Stimulated activated naive CD4-positive, alpha-beta T cell (primary cell): ENCODE results near the gene TCEA3.
A peak's percentile ranks its signal among the peaks of the same experiment; 100 is the strongest.

Experiments
- DNase-seq, 6 experiments: peaks; one replicate each; lab custom pipeline; 2025; lab: John Stamatoyannopoulos, UW

Gene TCEA3

DNA sequence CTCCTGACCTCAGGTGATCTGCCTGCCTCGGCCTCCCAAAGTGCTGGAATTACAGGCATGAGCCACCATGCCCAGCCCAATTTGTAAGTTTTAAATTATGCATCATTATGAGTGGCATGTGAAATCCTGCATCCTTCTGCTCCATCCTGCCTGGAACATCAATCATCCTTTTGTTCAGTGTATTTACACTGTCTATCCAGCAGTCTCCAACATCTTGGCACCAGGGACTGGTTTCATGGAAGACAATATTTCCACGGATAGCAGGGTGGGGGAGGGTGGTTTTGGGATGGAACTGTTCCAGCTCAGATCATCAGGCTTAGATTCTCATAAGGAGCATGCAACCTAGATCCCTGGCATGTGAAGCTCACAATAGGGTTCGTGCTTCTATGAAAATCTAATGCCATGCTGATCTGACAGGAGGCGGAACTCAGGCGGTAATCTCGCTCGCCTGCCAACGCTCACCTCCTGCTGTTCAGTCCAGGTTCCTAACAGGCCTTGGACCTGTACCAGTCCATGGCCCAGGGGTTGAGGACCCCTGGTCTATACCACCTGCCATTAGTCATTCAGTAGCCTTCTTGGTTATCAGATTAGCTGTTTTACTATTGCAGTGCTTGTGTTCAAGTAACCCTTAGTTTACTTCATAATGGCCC lies 22.2 kb upstream of the TCEA3 start:
- no peak for DNase-seq

DNA sequence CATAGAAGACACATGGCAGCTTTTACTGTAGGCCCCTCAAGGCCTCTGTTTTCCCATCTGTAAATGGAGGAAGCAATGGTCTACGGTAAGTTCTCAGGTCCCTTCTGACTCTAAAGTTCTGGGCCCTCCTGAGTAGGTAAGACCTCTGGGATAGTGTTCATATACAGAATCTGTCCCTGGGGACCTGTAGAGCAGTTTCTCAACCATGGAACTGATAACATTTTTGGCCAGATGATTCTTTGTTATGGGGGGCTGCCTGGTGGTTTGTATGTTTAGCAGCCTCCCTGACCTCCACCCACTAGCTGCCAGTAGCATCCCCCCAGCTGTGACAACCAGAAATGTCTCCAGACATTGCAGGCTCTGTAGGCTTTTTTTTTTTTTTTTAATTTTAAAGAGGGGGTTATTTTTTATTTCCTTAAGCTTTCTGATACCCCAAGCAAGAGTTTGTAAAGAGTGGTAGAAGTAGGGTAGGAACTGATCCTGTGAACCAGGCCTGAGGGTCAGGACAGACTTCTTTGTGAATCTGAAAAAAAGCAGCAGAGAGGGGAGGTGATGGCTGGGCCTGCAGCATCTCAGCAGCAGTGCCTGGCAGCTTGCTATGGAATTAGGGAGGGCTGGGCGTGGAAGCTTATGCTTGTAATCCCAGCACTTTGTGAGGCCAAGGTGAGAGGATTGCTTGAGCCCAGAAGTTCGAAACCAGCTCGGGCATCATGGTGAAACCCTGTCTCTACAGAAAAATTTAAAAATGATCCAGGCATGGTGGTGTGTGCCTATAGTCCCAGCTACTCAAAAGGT lies 20.2 kb upstream of the TCEA3 start:
- DNase-seq = no peak

DNA sequence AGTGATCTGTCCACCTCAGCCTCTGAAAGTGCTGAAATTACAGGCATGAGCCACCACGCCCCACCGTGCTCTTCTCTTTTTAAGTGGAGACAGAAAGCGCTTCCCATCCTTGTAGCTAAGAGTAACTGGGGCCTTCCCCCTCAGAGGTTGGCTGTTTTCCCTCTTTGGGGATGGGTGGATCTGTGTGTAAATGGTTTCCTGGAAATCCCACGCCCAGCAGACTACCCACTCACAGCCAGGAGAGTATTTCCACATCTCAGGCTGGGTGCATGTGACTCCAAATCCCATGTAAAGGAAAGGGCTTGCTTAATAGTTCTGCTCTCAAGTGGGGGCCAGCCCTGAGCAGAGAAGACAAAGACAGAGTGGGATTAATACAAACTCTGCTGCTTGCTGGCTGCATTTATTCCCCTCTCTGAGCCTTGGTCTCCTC lies 19.6 kb upstream of the TCEA3 start:
- no peak for DNase-seq

DNA sequence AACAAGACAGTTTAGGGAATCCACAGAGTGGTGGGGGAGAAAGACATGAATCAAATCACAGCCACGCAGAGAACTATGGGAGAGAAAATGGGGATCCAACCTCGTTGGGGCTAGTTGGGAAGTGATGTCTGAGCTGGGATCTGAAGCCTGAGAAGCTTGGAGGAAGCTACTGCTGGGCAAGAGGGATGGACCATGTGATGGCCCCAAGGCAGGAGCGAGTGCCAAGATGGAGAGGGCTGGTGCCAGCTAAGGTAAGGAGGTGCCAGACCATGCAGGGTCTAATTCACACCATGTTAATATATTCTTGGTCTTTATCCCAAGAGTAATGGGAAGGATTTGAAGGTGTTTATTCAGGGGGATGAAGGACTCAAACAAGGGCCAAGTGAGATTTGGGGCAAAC lies 18.2 kb upstream of the TCEA3 start:
- no peak for DNase-seq

DNA sequence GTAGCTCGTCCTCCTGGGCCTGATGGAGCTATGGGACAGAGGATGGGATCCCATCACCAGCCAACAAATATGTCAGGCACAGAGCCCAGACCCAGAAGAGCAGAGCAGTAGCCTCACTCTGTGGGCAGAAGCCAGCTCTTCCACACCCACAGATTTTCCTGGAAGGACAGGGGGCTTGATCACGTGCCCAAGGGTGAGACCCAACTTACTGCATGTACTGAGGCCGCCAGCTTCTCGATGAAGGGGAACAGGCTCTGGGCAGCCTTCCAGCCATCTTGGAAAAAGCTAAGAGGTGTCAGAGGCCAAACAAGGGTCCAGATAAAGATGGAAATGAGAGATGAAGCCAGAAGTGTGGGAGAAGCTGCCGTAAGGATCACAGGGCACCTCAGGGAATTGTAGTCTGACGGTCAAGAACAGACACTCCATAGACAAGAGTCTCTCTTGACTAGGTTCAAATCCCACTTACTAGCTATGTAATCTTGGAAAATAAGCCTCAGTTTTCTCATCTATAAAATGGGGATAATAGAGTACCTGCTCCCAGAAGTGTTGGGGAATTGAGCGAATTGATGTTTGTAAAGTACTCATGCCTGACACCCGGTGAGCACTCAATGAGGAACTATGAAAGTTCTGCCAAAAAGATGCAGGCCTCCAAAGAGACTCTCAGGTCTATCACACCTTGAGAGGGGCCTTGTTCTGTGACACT lies 17.0 kb upstream of the TCEA3 start:
- DNase-seq = no peak

DNA sequence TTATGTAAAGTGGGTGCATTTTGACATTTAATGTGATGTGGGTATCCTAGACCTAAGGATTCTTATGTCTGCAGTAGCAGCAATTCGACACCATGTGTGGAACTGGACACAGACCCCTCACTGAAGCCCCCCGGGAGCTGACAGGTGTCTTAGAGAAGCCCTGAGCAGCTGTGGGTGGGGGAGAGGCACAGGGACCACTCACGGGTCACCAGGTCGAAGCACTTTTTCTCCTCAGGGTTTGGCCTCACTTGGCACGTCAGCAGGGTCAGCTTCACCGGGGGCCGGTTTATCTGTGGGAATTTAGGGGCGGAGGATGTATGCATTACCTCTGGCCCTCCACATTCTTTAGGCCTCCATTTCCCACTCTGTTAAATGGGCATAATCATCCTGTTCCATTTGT lies 14.0 kb upstream of the TCEA3 start:
- DNase-seq = no peak

DNA sequence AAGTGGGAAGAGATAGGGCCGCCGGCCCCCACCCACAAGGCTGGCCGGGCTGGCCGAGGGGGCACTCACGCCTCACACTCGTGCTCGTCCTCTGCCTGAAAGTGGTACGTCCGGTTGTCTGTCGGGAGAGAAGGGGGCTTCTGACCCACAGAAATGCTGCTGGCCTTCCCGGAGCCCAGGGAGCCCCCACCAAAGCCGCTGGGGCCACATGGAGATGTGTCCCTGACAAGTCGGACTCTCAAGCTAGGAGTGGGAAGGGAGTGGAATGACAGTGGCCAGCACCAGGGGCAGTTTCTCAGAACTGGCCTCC lies 12.8 kb upstream of the TCEA3 start:
- no peak for DNase-seq

DNA sequence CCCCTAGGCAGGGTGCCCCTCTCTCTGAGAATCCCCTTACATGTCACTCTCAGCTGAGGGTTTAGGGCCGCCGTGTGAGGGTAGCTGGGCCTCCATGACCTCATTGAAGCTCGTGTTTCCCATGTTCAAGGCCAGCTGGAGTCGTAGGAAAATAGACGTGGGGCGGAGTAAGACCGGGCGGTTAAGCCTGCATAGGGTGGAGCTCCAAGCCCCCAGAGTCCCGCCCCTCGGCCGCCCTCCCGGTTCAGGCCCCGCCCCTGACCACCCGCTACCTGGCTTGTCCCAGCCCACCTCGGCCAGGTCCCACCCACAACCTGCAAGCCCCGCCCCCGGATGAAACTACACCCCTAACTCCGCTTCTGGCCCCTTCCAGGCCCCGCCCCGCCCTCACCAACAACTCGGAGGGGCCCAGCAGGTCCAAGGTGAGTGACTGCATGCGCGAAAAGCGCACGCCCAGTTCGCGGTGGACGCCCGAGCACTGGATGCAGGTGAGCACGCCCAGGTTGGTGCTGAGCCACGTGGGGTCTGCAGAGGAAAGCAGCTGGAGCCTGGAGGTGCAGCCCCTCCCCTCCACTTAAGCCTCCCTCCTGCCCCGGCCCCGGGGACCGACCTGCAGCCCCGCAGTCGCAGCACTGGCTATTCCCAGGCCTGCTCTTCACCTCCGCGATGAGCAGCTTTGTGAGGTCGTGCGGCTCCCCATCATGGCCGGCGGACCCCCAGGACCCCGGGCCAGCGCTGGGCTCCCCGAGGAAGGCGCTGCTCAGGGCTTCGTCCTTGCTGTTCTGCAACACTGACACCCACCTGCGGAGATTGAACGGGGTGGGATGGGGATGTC lies 12.2 kb upstream of the TCEA3 start:
- peak in 5 of 6 experiments; percentile 2 to 55 (median 34) for DNase-seq

DNA sequence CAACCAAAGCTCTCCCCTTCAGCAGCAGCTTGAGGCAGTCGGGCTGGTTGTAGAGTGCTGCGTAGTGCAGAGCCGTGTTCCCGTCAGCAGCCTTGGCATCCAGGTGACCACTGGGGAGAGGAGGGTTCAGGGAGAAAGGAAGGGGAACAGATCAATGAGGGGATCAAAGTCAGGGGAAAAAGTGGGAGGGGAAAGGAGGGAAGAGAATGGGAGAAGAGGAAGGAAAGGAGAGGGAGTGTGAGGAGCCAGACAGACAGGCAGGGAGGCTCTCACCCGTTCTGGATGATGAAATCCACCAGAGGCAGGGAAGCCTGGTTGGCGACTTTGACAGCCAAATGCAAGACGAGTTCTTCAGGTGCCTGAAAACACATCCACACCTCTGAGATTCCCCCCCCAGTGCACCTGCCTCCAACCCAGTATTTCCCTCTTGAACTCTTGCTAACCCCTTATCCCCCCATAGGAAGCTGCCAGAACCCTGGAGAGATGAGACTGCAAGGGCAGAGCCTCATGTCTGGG lies 9.8 kb upstream of the TCEA3 start:
- DNase-seq = no peak

DNA sequence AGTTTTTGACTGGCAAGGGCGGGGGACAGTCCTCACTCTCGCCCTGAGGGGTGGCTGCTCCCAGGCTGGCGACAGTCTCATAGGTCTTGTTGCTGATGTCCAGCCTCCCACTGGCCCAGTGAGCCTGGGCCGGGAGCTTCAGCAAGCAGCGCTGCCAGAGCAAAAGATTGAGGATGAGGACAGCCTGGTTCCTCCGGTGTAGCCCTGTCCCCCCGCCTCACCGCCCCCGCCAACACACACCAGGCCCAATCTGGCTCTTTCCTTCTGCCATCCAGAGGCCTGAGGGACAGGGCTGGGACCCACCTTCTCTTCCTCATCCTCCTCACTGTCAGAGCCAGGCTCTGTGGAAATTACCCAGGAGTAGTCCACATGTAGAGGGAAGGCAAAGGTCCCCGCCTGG lies 8.6 kb upstream of the TCEA3 start:
- no peak for DNase-seq

DNA sequence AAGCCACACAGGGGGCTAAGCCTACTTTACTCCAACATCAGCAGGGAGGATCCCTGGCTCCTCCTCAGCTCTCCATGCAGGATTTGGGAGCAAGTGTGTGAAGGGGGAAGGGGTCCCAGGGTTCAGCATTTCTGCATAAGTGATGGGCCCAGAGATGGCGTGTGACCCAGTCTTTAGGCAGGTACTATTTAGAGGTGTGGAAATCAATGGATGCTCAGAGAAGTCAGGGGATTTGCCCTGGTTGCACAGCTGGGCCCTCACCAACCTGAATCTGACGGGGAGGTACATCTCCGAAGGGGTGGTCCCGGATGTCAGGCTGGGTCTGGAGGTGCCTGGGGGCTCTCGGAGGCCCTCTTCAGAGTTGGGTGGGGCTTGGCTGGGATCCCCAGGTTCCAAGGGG lies 6.9 kb upstream of the TCEA3 start:
- DNase-seq = no peak

DNA sequence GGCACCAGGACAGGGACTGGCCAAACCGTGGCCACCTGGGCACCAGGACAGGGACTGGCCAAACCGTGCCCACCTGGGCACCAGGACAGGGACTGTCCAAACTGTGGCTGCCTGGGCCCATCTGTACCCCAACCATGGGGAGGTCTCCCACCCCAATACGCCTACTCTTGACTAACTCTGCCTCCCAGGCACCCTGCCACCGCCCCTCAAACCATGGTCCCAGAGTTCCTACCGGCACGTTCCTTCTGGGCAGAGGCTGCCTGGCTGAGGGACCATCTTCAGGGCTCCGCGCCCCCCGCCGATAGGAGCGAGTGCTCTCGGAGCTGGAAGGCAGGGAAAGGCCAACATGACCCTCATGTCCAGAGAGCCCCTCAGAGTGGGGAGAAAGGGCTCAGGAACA lies 6.3 kb upstream of the TCEA3 start:
- DNase-seq = no peak

DNA sequence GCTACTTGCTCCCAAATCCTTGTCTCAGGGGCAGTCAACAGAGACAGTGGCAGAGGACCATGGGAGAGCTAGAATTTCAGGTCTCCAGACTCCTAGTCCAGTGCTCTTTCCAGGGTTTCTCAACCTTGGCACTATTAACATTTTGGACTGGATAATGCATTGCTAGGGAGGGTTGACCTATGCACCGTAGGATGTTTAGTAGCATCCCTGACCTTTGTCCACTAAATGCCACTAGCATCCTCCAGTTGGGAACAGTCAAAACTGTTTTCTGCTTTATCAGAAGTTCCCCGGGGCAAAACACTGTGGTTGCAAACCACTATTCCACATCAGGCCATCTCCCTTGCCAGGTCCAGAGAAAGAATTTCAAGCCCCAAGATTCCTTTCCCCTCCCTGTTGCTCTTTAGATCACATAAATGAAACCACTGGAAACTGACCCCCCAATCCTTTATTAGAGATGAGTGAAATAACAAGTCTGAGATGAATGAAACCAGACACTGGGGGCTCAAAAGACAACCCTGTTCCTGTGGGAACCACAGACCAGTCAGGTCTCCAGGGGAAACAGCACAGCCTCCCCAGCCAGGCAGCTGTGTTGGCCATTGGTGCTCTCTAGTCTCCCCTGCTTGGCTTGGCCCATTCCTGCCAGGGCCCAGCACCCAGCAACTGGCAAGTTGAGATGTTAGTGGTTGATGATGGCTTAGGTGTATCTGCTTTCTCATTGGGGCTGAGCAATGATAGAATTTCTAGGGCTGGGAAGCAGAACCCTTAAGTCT lies 3.8 kb upstream of the TCEA3 start:
- DNase-seq = no peak

DNA sequence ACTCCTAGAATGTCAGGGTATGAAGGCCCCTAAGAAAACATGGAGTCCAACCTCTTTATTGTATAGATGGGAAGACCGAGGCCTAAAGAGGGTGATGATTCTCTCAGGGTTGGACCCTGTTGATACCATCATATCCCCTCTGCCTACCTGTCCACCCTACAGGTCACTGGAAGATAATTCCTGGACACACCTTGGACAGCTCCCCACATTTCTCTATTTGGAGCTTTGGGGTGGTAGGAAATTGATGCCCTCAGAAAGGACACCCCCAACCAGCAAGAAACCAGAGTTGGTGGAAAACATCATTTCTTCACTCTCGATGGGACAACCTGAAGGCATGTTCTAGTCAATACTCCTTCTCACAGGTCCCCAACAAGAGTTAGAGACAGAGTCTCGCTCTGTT lies 3.0 kb upstream of the TCEA3 start:
- no peak for DNase-seq

DNA sequence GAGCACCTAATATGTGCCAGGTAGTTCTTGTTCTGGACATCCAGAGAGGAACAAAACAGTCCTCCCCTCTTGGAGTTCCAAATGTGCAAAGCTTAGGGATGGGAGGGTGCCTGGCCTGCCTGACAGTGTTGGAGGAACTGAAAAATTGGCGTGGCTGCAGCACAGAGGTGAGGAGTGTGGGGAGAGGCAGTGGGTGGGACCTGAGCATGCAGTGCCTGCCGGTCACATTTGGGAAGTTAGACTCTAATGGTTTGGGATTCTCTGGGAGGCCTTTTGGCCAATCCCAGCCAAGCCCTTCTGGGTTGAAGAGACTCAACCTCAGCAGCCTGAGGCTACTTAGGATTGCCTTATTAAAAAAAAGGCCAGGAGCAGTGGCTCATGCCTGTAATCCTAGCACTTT lies 2.3 kb upstream of the TCEA3 start:
- DNase-seq = no peak

DNA sequence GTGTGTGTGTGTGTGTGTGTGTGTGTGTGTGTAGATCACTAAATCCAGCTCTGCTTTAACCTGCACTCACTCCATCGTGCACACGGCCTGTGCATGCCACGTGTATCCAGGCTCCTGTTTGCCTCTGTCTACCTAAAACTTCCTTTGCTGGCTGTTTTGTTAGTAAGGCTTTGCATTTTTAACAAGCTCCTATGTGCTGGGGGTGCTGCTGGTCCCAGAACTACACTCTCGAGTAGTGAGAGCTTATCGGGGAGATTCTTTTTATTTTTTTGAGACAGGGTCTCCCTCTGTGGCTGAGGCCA lies 596 bp upstream of the TCEA3 start:
- peak in 1 of 6 experiments; percentile 19 for DNase-seq

DNA sequence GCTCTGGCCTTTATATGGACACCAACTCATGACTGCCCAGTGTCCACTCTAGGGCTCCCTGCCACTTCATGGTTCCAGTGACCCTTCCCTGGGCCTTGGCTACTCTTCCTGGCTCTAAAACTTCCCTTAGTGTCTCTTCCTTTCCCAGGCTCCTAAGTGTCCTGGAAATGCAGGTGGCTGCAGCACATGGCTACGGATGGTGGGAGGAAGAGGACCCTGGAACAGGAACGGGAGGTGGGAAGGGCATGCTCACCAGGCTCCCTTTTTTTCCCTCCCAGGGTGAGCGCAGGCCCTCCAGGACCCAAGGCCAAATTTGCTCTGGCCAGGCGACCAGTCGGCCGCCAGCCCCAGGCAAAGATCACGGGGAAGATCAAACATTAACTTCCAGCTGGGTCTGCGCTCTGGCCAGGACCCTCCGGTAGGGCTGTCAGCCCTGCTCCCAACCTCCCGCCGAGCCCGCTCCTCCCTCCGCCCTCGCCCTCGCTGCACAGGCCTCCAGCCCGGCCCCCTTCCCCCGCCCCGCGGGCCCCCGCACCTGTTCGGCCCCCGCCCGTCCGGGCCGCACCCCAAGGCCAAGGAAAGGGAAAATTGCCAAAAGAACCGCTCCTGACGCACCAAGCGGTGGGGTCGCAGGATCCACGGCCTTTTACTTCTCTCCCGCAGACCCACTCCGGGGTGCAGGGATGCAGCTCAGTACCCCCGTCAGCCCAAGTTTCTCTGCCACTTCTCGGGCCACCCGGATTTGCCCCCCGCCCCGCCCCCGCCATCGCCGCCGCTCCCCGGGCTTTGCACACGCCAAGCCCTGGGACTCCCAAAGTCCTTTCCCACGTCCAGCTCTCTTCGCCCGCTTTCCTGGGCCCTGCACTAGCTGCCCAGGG lies 894 bp downstream of the TCEA3 start:
- DNase-seq = peak in 5 of 6 experiments; percentile 16 to 29 (median 17)

DNA sequence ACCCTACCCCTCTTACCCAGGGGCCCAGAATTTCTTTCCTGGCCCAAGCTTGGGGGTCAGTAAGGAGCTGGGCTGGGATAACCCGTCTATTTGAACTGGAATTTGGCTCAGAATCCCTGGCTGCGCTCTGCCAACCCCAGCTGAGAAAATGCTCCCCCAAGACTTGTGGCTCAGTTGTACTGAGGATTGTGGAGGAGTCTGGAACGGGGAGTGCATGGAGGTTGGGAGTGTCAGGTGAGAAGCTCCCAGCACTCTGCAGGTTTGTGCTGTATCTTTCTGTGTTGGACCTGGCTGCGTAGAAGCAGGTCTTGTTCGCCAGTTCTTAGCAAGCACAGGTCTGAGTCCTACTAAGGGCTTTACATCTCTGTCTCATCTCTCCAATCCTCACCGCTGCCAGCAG lies 1.6 kb downstream of the TCEA3 start:
- peak in 3 of 6 experiments; percentile 16 to 51 (median 34) for DNase-seq

DNA sequence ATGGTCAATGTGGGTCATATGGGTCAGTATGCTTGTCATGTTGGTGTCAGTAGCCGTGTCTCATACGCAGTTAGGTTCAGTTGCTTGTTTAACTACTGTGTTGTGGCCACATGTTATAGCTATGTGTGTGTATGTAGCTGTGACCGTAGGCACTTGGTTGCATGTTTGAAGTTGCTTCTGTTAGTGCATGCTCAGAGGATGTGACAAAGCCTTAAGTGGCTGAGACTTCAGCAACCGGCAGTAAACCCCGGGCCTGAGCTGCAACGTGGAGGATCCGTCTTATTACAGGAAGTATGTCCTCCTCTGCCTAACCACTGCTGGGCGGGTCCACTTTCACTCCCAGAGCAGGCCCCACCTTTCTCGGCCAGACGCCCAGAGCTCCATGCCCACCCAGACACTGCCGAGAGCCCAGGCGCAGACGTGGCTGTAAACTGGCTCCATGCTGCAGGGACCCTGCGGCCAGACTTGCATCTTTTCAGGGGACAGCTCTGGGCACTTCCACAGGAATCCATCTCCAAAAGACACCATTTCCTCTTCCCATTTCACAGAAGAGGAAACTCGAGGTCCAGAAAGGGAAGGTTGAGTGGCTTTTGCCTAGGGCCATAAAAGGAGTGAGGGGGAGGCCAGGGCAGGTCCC lies 2.2 kb downstream of the TCEA3 start:
- DNase-seq = peak; percentile 10 to 69 (median 50)

DNA sequence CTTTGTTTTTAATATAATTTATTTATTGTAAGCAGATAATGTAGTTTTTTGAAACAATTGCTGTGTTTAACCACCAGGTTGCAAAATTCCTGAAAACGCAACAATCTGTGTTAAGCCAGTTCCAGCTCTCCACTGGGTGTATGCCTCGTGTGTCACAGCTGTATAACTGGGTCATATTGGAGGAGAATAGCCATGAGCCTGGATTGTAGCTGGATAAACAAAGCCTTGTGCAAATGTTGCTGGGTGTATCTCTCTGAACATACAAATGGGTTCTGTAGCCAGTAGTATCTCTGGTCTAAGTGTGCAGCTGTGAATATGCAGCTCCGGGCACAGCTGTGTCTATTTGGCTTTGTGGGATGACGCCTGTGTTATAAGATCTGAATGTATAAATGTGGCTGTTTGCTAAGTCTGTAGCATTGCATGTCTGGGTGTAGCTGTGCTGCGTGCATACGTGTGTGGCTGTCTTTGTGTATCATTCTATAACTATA lies 2.8 kb downstream of the TCEA3 start:
- DNase-seq = no peak
